Measurements from ENCODE around the gene GSTM4.
A peak's percentile ranks its signal among the peaks of the same experiment; 100 is the strongest.
"Not testable (repeated sequence)": the region's sequence is repeated elsewhere in the genome, so short reads cannot be mapped to it uniquely, and the experiment has no call there.

The GSTM4 gene

DNA sequence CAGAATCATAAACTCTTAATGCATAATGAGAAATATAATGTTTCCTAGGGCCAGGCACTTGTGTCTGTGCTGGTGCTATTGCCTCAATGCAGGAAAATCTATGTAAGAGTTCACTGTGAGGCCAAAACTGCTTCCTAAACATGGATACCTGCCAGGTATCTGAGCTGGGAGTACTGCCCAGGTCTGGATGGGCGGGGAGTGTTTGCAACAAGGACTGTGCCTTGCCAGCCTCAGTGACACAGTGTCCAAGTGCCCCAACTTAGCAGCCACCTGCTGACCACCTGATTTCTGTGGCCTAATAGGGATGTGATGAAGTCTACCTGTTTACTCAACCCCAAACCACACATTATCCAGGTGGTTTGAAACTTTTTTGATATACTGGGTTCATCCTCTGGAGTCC is 29.5 kb downstream of the GSTM4 start:
- DNase-seq; in situ Hi-C loops (cut with HindIII; ENCODE audit: low pct_ligation_motif_present, low pct_unique_long_range_greater_than_20kb, low sequenced_read_pairs): not testable (repeated sequence)

GRCh38 chr1:109685890-109686289 is 30.0 kb downstream of the GSTM4 start:
- in situ Hi-C loops (cut with HindIII; ENCODE audit: low pct_ligation_motif_present, low pct_unique_long_range_greater_than_20kb, low sequenced_read_pairs); DNase-seq: not testable (repeated sequence)

GRCh38 chr1:109687109-109687508 is 31.2 kb downstream of the GSTM4 start:
- in situ Hi-C loops (cut with HindIII; ENCODE audit: low pct_ligation_motif_present, low pct_unique_long_range_greater_than_20kb, low sequenced_read_pairs); DNase-seq: not testable (repeated sequence)

GRCh38 chr1:109687641-109688499 is 32.0 kb downstream of the GSTM4 start, which contains the start of gene GSTM1:
Gene GSTM1, plus strand, starts transcription at chr1:109687817. Its CDS starts 57 bp downstream, at chr1:109687874.
- in situ Hi-C loops (cut with HindIII; ENCODE audit: low pct_ligation_motif_present, low pct_unique_long_range_greater_than_20kb, low sequenced_read_pairs), result no loop called here
- no peak for DNase-seq

GRCh38 chr1:109689844-109690405 is 34.0 kb downstream of the GSTM4 start:
- no peak for DNase-seq
- in situ Hi-C loops (cut with HindIII; ENCODE audit: low pct_ligation_motif_present, low pct_unique_long_range_greater_than_20kb, low sequenced_read_pairs), result no loop called here

- in situ Hi-C loops (cut with HindIII; ENCODE audit: low pct_ligation_motif_present, low pct_unique_long_range_greater_than_20kb, low sequenced_read_pairs), result no loop called here
- DNase-seq, result no peak
Observed at GRCh38 chr1:109691759-109692158, 35.9 kb downstream of the GSTM4 start.

DNA sequence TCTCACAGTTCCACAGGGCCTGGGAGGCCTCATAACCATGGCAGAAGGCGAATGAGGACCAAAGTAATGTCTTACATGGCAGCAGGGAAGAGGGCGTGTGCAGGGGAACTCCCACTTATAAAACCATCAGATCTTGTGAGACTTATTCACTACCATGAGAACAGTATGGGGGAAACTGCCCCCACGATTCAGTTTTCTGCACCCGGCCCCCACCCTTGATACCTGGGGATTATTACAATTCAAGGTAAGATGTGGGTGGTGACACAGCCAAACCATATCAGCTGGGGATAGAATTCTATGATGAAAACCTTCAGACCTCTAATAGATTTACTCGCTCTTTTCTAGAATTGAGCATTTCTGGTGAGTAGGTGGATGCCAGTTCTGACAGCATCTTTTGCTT is 38.5 kb downstream of the GSTM4 start:
- DNase-seq; in situ Hi-C loops (cut with HindIII; ENCODE audit: low pct_ligation_motif_present, low pct_unique_long_range_greater_than_20kb, low sequenced_read_pairs): not testable (repeated sequence)

DNA sequence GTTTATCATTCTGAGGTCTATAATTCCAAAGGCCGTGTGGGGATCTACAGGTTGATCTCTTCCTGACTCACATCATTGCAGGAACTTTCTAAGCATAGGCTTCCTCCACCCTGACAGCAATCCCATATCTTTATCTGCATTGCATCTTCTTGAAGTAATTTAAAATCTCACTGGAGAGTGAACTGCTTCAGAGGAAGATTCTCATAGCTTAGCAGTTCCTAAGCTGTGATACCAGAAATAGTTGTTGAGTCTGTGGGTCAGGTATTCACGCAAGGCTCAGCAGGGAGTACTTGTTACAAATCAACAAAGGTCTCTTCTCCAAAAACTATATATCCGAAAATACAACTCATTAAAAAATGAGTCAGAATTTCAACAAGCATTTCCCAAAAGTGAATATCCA is 39.2 kb downstream of the GSTM4 start:
- DNase-seq; in situ Hi-C loops (cut with HindIII; ENCODE audit: low pct_ligation_motif_present, low pct_unique_long_range_greater_than_20kb, low sequenced_read_pairs): not testable (repeated sequence)

- DNase-seq, result no peak
- in situ Hi-C loops (cut with HindIII; ENCODE audit: low pct_ligation_motif_present, low pct_unique_long_range_greater_than_20kb, low sequenced_read_pairs), result no loop called here
Observed at GRCh38 chr1:109697066-109697465, 41.2 kb downstream of the GSTM4 start.

GRCh38 chr1:109697861-109698260 is 42.0 kb downstream of the GSTM4 start:
- DNase-seq; in situ Hi-C loops (cut with HindIII; ENCODE audit: low pct_ligation_motif_present, low pct_unique_long_range_greater_than_20kb, low sequenced_read_pairs): not testable (repeated sequence)

DNA sequence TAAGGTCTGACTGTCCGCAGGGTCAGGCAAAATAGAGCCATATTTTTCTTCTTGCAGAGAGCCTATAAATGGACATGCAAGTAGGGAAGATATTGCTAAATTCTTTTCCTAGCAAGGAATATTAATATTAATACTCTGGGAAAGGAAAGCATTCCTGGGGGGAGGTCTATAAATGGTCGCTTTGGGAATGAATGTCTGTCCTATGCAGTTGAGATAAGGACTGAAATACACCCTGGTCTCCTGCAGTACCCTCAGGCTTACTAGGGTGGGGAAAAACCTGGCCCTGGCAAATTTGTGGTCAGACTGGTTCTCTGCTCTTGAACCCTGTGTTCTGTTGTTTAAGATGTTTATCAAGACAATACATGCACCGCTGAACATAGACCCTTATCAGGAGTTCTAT is 47.0 kb downstream of the GSTM4 start:
- in situ Hi-C loops (cut with HindIII; ENCODE audit: low pct_ligation_motif_present, low pct_unique_long_range_greater_than_20kb, low sequenced_read_pairs); DNase-seq: not testable (repeated sequence)

DNA sequence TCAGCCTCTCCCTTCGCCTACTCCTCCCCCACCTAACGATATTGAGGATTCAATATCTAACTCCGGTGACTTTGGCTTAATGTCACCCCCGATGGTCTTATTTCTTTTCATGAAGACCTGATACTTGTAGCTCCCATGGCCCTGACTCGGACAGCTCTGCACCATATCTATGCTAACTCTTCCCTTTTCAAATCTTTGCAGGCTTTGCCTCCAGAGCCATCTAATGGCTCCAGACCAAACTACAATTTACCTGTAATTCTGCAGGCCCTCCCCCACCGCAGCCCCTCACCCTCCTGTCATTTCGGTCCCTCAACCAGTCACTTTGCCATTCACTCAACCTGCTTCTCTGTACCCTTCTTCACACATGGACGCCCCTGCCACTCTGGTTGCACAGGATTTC is 48.3 kb downstream of the GSTM4 start:
- in situ Hi-C loops (cut with HindIII; ENCODE audit: low pct_ligation_motif_present, low pct_unique_long_range_greater_than_20kb, low sequenced_read_pairs), result no loop called here
- DNase-seq, result peak; percentile 43

GRCh38 chr1:109705411-109705810 is 49.5 kb downstream of the GSTM4 start:
- DNase-seq, result no peak

GRCh38 chr1:109708949-109709348 is 53.0 kb downstream of the GSTM4 start:
- DNase-seq; in situ Hi-C loops (cut with HindIII; ENCODE audit: low pct_ligation_motif_present, low pct_unique_long_range_greater_than_20kb, low sequenced_read_pairs): not testable (repeated sequence)

More at GRCh38 chr1:109705411-109705810, 49.5 kb downstream of the GSTM4 start:
- in situ Hi-C loops (cut with HindIII; ENCODE audit: low pct_ligation_motif_present, low pct_unique_long_range_greater_than_20kb, low sequenced_read_pairs), result no loop called here

DNA sequence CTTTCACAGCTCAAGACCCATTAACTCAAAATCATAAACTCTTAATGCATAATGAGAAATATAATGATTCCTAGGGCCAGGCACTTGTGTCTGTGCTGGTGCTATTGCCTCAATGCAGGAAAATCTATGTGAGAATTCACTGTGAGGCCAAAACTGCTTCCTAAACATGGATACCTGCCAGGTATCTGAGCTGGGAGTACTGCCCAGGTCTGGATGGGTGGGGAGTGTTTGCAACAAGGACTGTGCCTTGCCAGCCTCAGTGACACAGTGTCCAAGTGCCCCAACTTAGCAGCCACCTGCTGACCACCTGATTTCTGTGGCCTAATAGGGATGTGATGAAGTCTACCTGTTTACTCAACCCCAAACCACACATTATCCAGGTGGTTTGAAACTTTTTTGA is 53.9 kb downstream of the GSTM4 start:
- in situ Hi-C loops (cut with HindIII; ENCODE audit: low pct_ligation_motif_present, low pct_unique_long_range_greater_than_20kb, low sequenced_read_pairs); DNase-seq: not testable (repeated sequence)

Measured in ACHN (cell line).